ENCODE results near the gene PUS10. TPM values are rescaled to one million over a fixed set of nuclear protein-coding genes. Genes with fewer than 3 reads are reported as not detected.

The PUS10 gene
- total and polyA plus RNA-seq, 2 of the 8 experiments (the other 6 are each of a cell fraction or from before 2014, with no cell fraction given), result 1.3 to 3.1 TPM

GRCh38 chr2:61045226-61045625 is 27.2 kb upstream of the PUS10 start (continued):
- TF ChIP-seq CHD7 (IDR thresholded peaks at IDR 0.05; ENCODE audit: insufficient replicate concordance, low read length), result no peak
- TF ChIP-seq CTCF (IDR thresholded peaks at IDR 0.05; ENCODE audit: control extremely low read depth in 1 of 3, insufficient read depth in 1 of 3, low read depth in 1 of 3, low read length in 3 of 3), result no peak
- no peak for TF ChIP-seq EZH2 (IDR thresholded peaks at IDR 0.05; ENCODE audit: low read depth, low read length, severe bottlenecking)
- TF ChIP-seq CTBP2 (IDR thresholded peaks at IDR 0.05; ENCODE audit: borderline replicate concordance, insufficient read depth, insufficient read length, low read length), result no peak
- TF ChIP-seq MAFK (IDR thresholded peaks at IDR 0.05; ENCODE audit: low read depth, low read length), result no peak
- TF ChIP-seq RXRA (IDR thresholded peaks at IDR 0.05; ENCODE audit: insufficient read depth, low read depth, low read length), result no peak
- no peak for TF ChIP-seq GABPA (IDR thresholded peaks at IDR 0.05; ENCODE audit: borderline replicate concordance, insufficient read depth, low read length)
